AG08395 (cell line): ENCODE results near the gene POFUT1.
A peak's percentile ranks its signal among the peaks of the same experiment; 100 is the strongest.
"Not testable (repeated sequence)": the region's sequence is repeated elsewhere in the genome, so short reads cannot be mapped to it uniquely, and the experiment has no call there.

Experiments used
- DNase-seq: peaks from one replicate; pipeline ENCODE4 v3.0.0; 2012; ENCODE audit warnings: mixed read lengths, low spot score

The POFUT1 gene

GRCh38 chr20:32189123-32189410 is 18.6 kb upstream of the POFUT1 start:
- DNase-seq = no peak

GRCh38 chr20:32189691-32190615 is 17.7 kb upstream of the POFUT1 start:
- DNase-seq = peak; percentile 53

- no peak for DNase-seq
Measured at GRCh38 chr20:32190616-32191415, 16.9 kb upstream of the POFUT1 start.

GRCh38 chr20:32191422-32191821 is 16.3 kb upstream of the POFUT1 start:
- DNase-seq = no peak

GRCh38 chr20:32191873-32192272 is 15.8 kb upstream of the POFUT1 start:
- no peak for DNase-seq

GRCh38 chr20:32192698-32193097 is 15.0 kb upstream of the POFUT1 start:
- no peak for DNase-seq

GRCh38 chr20:32193336-32193735 is 14.3 kb upstream of the POFUT1 start:
- DNase-seq = not testable (repeated sequence)

GRCh38 chr20:32193996-32194395 is 13.7 kb upstream of the POFUT1 start:
- no peak for DNase-seq

GRCh38 chr20:32195581-32195980 is 12.1 kb upstream of the POFUT1 start:
- DNase-seq = no peak

- not testable (repeated sequence) for DNase-seq
Measured at GRCh38 chr20:32196613-32197012, 11.1 kb upstream of the POFUT1 start.

- not testable (repeated sequence) for DNase-seq
Measured at GRCh38 chr20:32197136-32197535, 10.5 kb upstream of the POFUT1 start.

- DNase-seq = no peak
Measured at GRCh38 chr20:32199006-32199405, 8.7 kb upstream of the POFUT1 start.

GRCh38 chr20:32201296-32201976 is 6.2 kb upstream of the POFUT1 start:
- peak; percentile 51 for DNase-seq

GRCh38 chr20:32201977-32202363 is 5.7 kb upstream of the POFUT1 start:
- no peak for DNase-seq

GRCh38 chr20:32203356-32204204 is 4.1 kb upstream of the POFUT1 start:
- no peak for DNase-seq

- DNase-seq = no peak
Measured at GRCh38 chr20:32204205-32205109, 3.2 kb upstream of the POFUT1 start.

GRCh38 chr20:32205110-32205842 is 2.4 kb upstream of the POFUT1 start:
- no peak for DNase-seq

GRCh38 chr20:32205843-32206759 is 1.6 kb upstream of the POFUT1 start:
- DNase-seq = no peak
